Activated naive CD8-positive, alpha-beta T cell treated with anti-CD3 and anti-CD28 coated beads, Interleukin-2, amount 50 U/mL, for 24 hours (primary cell): ENCODE results near the gene MYO18B.

Experiments used
- ATAC-seq: fragments of 150-1000 bp; cut with Tn5 transposase; one replicate; pipeline ENCODE4 v1.10.0; 2021
- DNase-seq: peaks from one replicate; pipeline ENCODE4 v3.0.0; 2021
- H3K27ac Mint-ChIP-seq: one replicate; pipeline ENCODE4 v1.8.0; 2021; ENCODE audit warnings: mild to moderate bottlenecking, mixed read lengths
- H3K27me3 Mint-ChIP-seq: one replicate; pipeline ENCODE4 v1.8.0; 2021; ENCODE audit warnings: mixed read lengths
- H3K36me3 Mint-ChIP-seq: one replicate; pipeline ENCODE4 v1.8.0; 2021; ENCODE audit warnings: low read depth, mixed read lengths
- H3K4me1 Mint-ChIP-seq: one replicate; pipeline ENCODE4 v1.8.0; 2021; ENCODE audit warnings: mixed read lengths
- H3K4me3 Mint-ChIP-seq: one replicate; pipeline ENCODE4 v1.8.0; 2021; ENCODE audit warnings: mild to moderate bottlenecking, moderate library complexity, mixed read lengths
- H3K9me3 Mint-ChIP-seq: one replicate; pipeline ENCODE4 v1.8.0; 2021; ENCODE audit warnings: mixed read lengths

The MYO18B gene

GRCh38 chr22:25728071-25728470, 13.9 kb upstream of the MYO18B start:
- ATAC-seq, result no peak
- no peaks in the 10 kb centered on the region for H3K36me3 Mint-ChIP-seq
- DNase-seq, result no peak
- no peak overlapping the region for H3K27ac Mint-ChIP-seq
- H3K4me1 Mint-ChIP-seq, result peaks cover 6% of the 10 kb centered on the region
- H3K9me3 Mint-ChIP-seq, result no peaks in the 10 kb centered on the region
- no peaks in the 10 kb centered on the region for H3K27me3 Mint-ChIP-seq
- H3K4me3 Mint-ChIP-seq, result no peak overlapping the region

GRCh38 chr22:25729016-25729995, 12.7 kb upstream of the MYO18B start:
- no peak for DNase-seq
- H3K4me3 Mint-ChIP-seq, result no peak overlapping the region
- no peak for ATAC-seq
- H3K27me3 Mint-ChIP-seq, result peaks cover 4% of the 10 kb centered on the region
- H3K4me1 Mint-ChIP-seq, result peaks cover 10% of the 10 kb centered on the region
- H3K36me3 Mint-ChIP-seq, result peaks cover 2% of the 10 kb centered on the region
- H3K27ac Mint-ChIP-seq, result no peak overlapping the region
- no peaks in the 10 kb centered on the region for H3K9me3 Mint-ChIP-seq

DNA sequence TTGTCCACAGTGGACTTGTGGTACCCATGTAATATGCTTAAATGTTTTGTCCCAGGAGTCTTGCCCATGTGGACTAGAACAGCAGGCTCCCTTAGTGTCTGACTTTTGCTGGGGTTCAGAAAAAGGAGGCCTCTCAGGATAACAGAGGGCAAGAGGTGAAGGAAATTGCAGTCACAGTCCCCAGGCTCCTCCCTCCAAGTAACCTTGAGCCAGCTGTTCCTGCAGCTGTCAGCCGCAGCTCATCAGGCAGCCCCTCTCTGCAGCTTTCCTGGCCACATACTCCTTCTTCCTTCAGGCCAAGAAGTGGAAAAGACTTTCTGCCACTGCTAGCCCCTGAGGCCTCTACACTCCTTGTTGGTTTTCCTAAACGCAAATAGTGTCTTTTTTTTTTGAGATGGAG, 6.3 kb upstream of the MYO18B start:
- Mint-ChIP-seq H3K4me1 (peaks cover 46% of the 10 kb centered on the region), H3K9me3 (no peaks in the 10 kb centered on the region), H3K27me3 (peaks cover 4% of the 10 kb centered on the region), H3K36me3 (peaks cover 2% of the 10 kb centered on the region), H3K27ac (peak overlapping the region; percentile 97), H3K4me3 (peak overlapping the region; percentile 61)
- no peak for ATAC-seq
- DNase-seq, result no peak

DNA sequence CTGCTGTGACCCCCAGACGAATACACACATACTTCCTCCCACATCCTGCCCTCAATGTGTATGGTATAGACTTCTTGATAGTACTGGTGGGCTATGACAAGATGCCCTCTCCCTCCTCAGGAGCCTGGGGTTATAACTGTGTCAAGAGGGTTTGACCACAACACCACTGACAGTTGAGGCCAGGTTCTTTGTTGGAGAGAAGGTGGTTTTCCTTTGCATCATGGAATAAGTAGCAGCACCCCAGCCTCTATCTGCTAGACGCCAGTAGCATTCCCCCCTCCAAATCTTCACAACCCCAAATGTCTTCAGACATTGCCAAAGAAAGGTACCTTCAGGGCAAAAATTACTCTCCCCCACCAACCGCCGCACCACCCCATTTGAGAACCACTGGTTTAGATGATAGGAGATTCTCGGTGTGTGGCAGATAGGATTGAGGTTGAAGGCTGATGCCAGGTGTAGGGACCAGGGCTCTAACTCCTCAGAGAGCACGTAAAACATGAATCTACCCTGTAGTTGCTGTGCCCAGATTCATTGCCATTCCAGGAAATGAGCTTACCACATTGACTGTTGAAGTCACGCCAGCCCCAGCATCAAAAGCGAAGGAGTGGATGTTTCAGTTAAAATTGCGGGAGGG, 5.5 kb upstream of the MYO18B start:
- Mint-ChIP-seq H3K4me3 (peak overlapping the region; percentile 61), H3K36me3 (peaks cover 2% of the 10 kb centered on the region), H3K27ac (peak overlapping the region; percentile 97), H3K4me1 (peaks cover 48% of the 10 kb centered on the region), H3K27me3 (peaks cover 4% of the 10 kb centered on the region), H3K9me3 (no peaks in the 10 kb centered on the region)
- ATAC-seq (peak; percentile 93), DNase-seq (peak; percentile 46)

DNA sequence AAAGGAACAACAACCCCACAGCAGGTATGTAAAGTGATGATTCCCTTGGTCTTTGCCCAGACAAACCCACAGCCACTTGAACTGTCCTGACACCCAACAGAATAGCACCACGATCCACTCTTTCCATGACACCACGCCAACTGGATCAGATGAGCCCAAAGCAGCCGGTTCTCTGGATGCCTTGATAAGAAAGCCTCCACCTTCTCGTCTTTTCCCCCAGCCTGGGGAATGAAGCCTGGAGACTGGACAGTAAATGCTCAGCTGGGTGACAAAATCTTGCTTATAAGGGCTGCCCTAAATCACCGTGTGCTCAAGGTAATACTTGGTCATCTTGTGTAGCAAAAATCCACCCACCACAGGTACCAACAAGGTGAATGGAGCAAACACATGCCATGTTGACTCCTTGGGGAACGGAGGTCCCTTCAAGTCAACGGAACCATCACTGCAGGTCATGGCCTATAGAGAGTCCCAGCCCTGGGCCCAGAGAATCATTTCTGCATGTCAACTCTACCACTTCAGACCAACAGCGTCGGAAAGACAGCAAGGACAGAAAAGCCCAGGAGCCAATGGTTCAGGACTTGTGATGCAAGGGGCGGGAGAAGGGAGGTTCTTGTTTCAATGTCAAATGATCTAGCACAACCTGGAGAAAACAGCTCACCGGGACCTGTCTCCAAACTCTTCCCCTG, 2.2 kb upstream of the MYO18B start:
- no peak for ATAC-seq

GRCh38 chr22:25742918-25743708, 1.1 kb downstream of the MYO18B start:
- Mint-ChIP-seq H3K27ac (no peak overlapping the region), H3K27me3 (peaks cover 3% of the 10 kb centered on the region), H3K36me3 (no peaks in the 10 kb centered on the region), H3K4me3 (no peak overlapping the region), H3K9me3 (no peaks in the 10 kb centered on the region), H3K4me1 (peaks cover 35% of the 10 kb centered on the region)
- ATAC-seq, result no peak
- no peak for DNase-seq

More for the DNA sequence above, 2.2 kb upstream of the MYO18B start:
- no peak for DNase-seq
- Mint-ChIP-seq H3K4me3 (no peak overlapping the region), H3K4me1 (peaks cover 44% of the 10 kb centered on the region), H3K27me3 (peaks cover 3% of the 10 kb centered on the region), H3K36me3 (no peaks in the 10 kb centered on the region), H3K27ac (no peak overlapping the region), H3K9me3 (no peaks in the 10 kb centered on the region)

DNA sequence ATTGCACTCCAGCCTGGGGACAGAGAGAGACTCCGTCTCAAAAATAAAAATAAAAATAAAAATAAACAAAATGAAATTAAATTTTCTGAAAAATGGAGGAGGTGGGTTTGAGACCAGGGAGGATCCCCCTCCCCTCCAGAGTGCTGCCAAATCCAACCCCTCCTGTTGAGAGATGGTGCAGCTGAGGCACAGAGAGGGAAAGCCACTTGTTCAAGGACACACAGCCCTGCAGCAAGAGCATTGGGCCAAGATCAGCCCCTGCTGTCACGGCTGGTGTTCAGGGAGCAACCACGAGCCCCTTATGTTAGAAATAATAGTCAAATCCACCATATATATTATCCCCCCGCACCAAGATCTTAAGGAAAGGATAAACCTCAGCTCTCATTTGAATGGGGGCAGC, 2.7 kb downstream of the MYO18B start:
- Mint-ChIP-seq H3K9me3 (no peaks in the 10 kb centered on the region), H3K27me3 (peaks cover 5% of the 10 kb centered on the region), H3K4me1 (peaks cover 44% of the 10 kb centered on the region), H3K27ac (no peak overlapping the region), H3K36me3 (no peaks in the 10 kb centered on the region), H3K4me3 (no peak overlapping the region)
- DNase-seq (no peak), ATAC-seq (no peak)

DNA sequence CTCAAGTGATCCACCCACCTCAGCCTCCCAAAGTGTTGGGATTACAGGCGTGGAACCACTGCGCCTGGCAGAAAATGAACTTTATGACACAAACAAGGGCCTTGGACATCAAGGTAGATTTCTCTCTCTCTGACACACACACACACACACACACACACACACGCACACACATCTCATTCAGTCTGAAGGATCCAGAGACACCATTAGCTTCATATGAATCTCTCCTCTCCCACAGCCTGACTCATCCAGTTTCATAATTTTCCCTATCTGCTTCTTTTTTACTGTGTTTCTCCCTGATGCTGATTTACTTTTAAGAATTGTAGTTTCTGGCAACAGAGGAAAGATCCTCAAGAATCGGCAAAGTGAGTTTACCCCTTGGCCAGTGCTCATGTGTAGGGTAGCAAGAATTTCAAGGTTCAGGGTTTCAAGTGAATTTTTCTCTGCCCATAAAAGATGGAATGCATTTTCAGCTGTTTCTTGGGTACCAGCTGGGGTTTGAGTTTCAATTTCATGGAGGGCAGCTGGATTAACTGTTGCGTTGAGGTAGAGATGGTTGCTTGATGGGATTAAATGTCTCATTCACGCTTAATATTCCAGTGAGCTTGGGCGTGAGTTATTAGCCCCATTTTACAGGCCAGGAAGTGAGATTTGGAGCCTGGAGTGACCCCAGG, 3.5 kb downstream of the MYO18B start:
- peaks cover 5% of the 10 kb centered on the region for H3K27me3 Mint-ChIP-seq
- no peaks in the 10 kb centered on the region for H3K9me3 Mint-ChIP-seq
- H3K27ac Mint-ChIP-seq, result peak overlapping the region; percentile 85
- H3K36me3 Mint-ChIP-seq, result no peaks in the 10 kb centered on the region
- ATAC-seq (no peak), DNase-seq (no peak)
- H3K4me1 Mint-ChIP-seq, result peaks cover 52% of the 10 kb centered on the region
- H3K4me3 Mint-ChIP-seq, result no peak overlapping the region

- no peaks in the 10 kb centered on the region for H3K9me3 Mint-ChIP-seq
- H3K27ac Mint-ChIP-seq, result peak overlapping the region; percentile 85
- no peak for DNase-seq
- ATAC-seq, result peak; percentile 47
- H3K4me1 Mint-ChIP-seq, result peaks cover 57% of the 10 kb centered on the region
- H3K4me3 Mint-ChIP-seq, result no peak overlapping the region
- no peaks in the 10 kb centered on the region for H3K36me3 Mint-ChIP-seq
- H3K27me3 Mint-ChIP-seq, result peaks cover 5% of the 10 kb centered on the region
Measured at GRCh38 chr22:25746012-25746373, 4.0 kb downstream of the MYO18B start.

GRCh38 chr22:25747245-25747944, 5.4 kb downstream of the MYO18B start:
- ATAC-seq (no peak), DNase-seq (no peak)
- Mint-ChIP-seq H3K27ac (peak overlapping the region; percentile 22), H3K9me3 (no peaks in the 10 kb centered on the region), H3K4me1 (peaks cover 57% of the 10 kb centered on the region), H3K4me3 (no peak overlapping the region), H3K27me3 (peaks cover 9% of the 10 kb centered on the region), H3K36me3 (no peaks in the 10 kb centered on the region)

- Mint-ChIP-seq H3K36me3 (no peaks in the 10 kb centered on the region), H3K27ac (no peak overlapping the region)
Measured at GRCh38 chr22:25748140-25748539, 6.2 kb downstream of the MYO18B start.

DNA sequence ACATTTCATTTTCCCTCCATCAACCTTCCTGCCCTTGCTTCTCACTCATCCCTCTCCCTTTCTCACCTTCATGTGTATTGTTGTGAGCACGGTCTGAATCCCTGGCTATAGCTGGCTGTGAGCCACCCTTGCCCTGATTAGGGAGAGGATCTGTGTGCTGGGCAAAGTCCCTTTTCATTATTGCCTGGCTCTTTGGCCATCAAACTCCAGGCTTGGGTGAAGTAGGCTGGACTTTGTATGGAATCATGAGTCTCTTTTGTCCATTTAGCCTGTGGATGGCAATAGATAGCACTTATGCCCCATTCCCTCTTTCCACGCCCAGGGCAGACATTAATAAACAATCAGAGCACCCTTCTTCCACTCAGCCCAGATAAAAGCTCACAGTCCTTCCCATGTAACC, 6.7 kb downstream of the MYO18B start:
- ATAC-seq, result no peak
- no peak for DNase-seq
- H3K27ac Mint-ChIP-seq, result no peak overlapping the region
- H3K36me3 Mint-ChIP-seq, result no peaks in the 10 kb centered on the region
- no peak overlapping the region for H3K4me3 Mint-ChIP-seq
- H3K9me3 Mint-ChIP-seq, result no peaks in the 10 kb centered on the region
- H3K4me1 Mint-ChIP-seq, result peaks cover 57% of the 10 kb centered on the region
- peaks cover 6% of the 10 kb centered on the region for H3K27me3 Mint-ChIP-seq

More at GRCh38 chr22:25748140-25748539, 6.2 kb downstream of the MYO18B start:
- no peak for ATAC-seq
- peaks cover 9% of the 10 kb centered on the region for H3K27me3 Mint-ChIP-seq
- H3K9me3 Mint-ChIP-seq, result no peaks in the 10 kb centered on the region
- no peak for DNase-seq
- peaks cover 57% of the 10 kb centered on the region for H3K4me1 Mint-ChIP-seq
- no peak overlapping the region for H3K4me3 Mint-ChIP-seq

DNA sequence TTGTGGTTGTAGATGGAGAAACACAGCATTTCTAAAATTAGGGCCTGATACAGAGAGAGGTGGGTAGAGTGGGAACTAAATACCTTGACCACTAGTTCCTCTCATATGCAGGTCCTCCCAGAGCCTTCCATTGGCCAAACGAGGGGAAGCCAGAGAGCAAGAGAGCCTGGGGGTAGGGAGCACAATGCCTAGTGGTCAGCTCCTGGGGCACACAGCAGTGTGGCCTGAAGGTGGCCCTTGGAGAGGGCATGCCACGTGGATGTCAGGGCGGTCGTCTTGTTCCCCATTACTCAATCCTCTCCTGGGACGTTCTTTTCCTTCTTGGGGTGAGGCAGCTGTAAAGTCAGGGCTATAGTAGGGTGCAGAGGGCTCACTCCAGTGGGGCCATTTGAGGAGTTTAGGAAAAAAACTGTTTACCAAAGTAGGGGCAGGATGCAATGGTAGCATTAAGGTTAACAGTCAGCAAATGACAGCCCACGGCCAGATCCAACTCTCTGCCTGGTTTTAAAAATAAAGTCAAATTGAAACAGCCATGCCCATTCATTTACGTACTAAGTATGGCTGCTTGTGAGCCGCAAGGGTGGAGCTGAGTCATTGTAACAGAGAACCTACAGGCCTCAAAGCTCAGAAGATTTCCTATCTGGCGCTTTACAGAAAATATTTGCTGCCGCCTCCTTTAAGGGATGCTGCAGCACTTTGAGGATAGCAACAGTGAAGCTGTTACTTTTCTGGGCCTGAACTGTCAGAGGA, 7.6 kb downstream of the MYO18B start:
- no peaks in the 10 kb centered on the region for H3K36me3 Mint-ChIP-seq
- peaks cover 6% of the 10 kb centered on the region for H3K27me3 Mint-ChIP-seq
- peaks cover 54% of the 10 kb centered on the region for H3K4me1 Mint-ChIP-seq
- peak overlapping the region; percentile 76 for H3K27ac Mint-ChIP-seq
- DNase-seq, result no peak
- ATAC-seq, result peak; percentile 67
- peak overlapping the region; percentile 15 for H3K4me3 Mint-ChIP-seq
- H3K9me3 Mint-ChIP-seq, result no peaks in the 10 kb centered on the region
